GM23338 (cell line): ENCODE measurements around the gene MED19. TPM values are rescaled to one million over a fixed set of nuclear protein-coding genes. Genes with fewer than 3 reads are reported as not detected.

Experiments
- ATAC-seq: fragments of 200-7000 bp; cut with Tn5 transposase; 3 replicates; pipeline ENCODE4 v1.9.1; 2020
- DNase-seq: peaks from one replicate; pipeline ENCODE4 v3.0.0-alpha.2; 2015; ENCODE audit warnings: low spot score
- H2AFZ ChIP-seq: fragments of 200-600 bp; sonication (generic); 2 replicates; pipeline ENCODE4 v1.8.0; 2016; ENCODE audit warnings: antibody characterized with exemption, mild to moderate bottlenecking, moderate library complexity
- H3F3A ChIP-seq: fragments of 200-600 bp; sonication (generic); replicated peaks from 2 replicates; pipeline ENCODE4 v1.8.0; 2017; ENCODE audit warnings: antibody characterized with exemption, mixed run types, low read depth
- H3K27ac ChIP-seq: fragments of 200-600 bp; sonication (generic); 2 replicates; pipeline ENCODE4 v1.6.1; 2016; ENCODE audit warnings: low read depth
- H3K27me3 ChIP-seq: fragments of 200-600 bp; sonication (generic); 2 replicates; pipeline ENCODE4 v1.8.0; 2016; ENCODE audit warnings: mild to moderate bottlenecking, mixed run types, moderate library complexity; ENCODE audit not compliant: insufficient read depth
- H3K36me3 ChIP-seq: fragments of 200-600 bp; sonication (generic); 2 replicates; pipeline ENCODE4 v1.8.0; 2016; ENCODE audit warnings: mild to moderate bottlenecking; ENCODE audit not compliant: insufficient read depth
- H3K4me1 ChIP-seq: fragments of 200-600 bp; sonication (generic); 2 replicates; pipeline ENCODE4 v1.8.0; 2016; ENCODE audit warnings: mild to moderate bottlenecking, moderate library complexity; ENCODE audit not compliant: insufficient read depth
- H3K4me2 ChIP-seq: fragments of 200-600 bp; sonication (generic); 2 replicates; pipeline ENCODE4 v1.7.1; 2017; ENCODE audit warnings: mixed run types
- H3K4me3 ChIP-seq: fragments of 200-600 bp; sonication (generic); 2 replicates; pipeline ENCODE4 v1.6.1; 2016; ENCODE audit warnings: mixed run types
- H3K79me2 ChIP-seq: fragments of 200-600 bp; sonication (generic); replicated peaks from 2 replicates; pipeline ENCODE4 v1.8.0; 2017; ENCODE audit warnings: mild to moderate bottlenecking; ENCODE audit not compliant: insufficient read depth
- H3K9me2 ChIP-seq: fragments of 200-600 bp; sonication (generic); 2 replicates; pipeline ENCODE4 v1.8.0; 2017; ENCODE audit not compliant: insufficient read depth
- H4K20me1 ChIP-seq: fragments of 200-600 bp; sonication (generic); replicated peaks from 2 replicates; pipeline ENCODE4 v1.8.0; 2017; ENCODE audit warnings: mild to moderate bottlenecking; ENCODE audit not compliant: insufficient read depth
- H3K27ac Mint-ChIP-seq: 2 replicates; pipeline ENCODE4 v1.8.0; 2020; ENCODE audit warnings: inconsistent platforms, mild to moderate bottlenecking, moderate library complexity, mixed read lengths
- H3K27me3 Mint-ChIP-seq: 3 replicates; pipeline ENCODE4 v1.8.0; 2022; ENCODE audit warnings: low read depth, mild to moderate bottlenecking, moderate library complexity, mixed read lengths, inconsistent platforms; ENCODE audit not compliant: insufficient read depth, poor library complexity
- H3K36me3 Mint-ChIP-seq: 3 replicates; pipeline ENCODE4 v1.8.0; 2021; ENCODE audit warnings: low read depth, mild to moderate bottlenecking, inconsistent platforms, moderate library complexity, mixed read lengths
- H3K4me1 Mint-ChIP-seq: 3 replicates; pipeline ENCODE4 v1.8.0; 2020; ENCODE audit warnings: mild to moderate bottlenecking, inconsistent platforms, mixed read lengths
- H3K4me3 Mint-ChIP-seq: 3 replicates; pipeline ENCODE4 v1.8.0; 2021; ENCODE audit warnings: moderate library complexity, mild to moderate bottlenecking, inconsistent platforms, mixed read lengths
- H3K9me3 Mint-ChIP-seq: 3 replicates; pipeline ENCODE4 v1.8.0; 2020; ENCODE audit warnings: moderate library complexity, mild to moderate bottlenecking, inconsistent platforms, mixed read lengths
- CREB1 ChIP-seq: fragments of 250-450 bp; sonication (Bioruptor Pico); IDR thresholded peaks from 2 replicates; pipeline ENCODE4 v1.5.0; 2020; ENCODE audit warnings: low read depth, mild to moderate bottlenecking, moderate library complexity
- NANOG ChIP-seq: IDR thresholded peaks from 2 replicates; pipeline ENCODE4 v1.6.1; 2016; ENCODE audit warnings: antibody characterized with exemption, borderline replicate concordance
- POLR2AphosphoS5 ChIP-seq: IDR thresholded peaks from 2 replicates; pipeline ENCODE4 v1.6.1; 2016; ENCODE audit warnings: antibody characterized with exemption, low read depth
- STAT1 ChIP-seq: IDR thresholded peaks from one replicate; pipeline ENCODE4 v1.6.1; 2016; ENCODE audit warnings: antibody characterized with exemption; ENCODE audit not compliant: unreplicated experiment
- polyA plus RNA-seq: library from polyadenylated mRNA; unstranded; fragments of >200 nt; fragmentation: Nextera tagmentation; extraction: Ambion mirVana; gene quantifications from 2 replicates; pipeline ENCODE4 v1.2.1, GENCODE V29; 2016
- total RNA-seq: library from RNA; depleted of rRNA; stranded (reverse); fragments of >200 nt; shearing (Covaris generic); gene quantifications from 2 replicates; pipeline ENCODE4 v1.2.3, GENCODE V29; 2014
- TF ChIP-seq, protein P1 (sequence below): IDR thresholded peaks from 2 replicates; pipeline ENCODE4 v1.6.1; 2016; ENCODE audit warnings: antibody characterized with exemption
- TF ChIP-seq, protein P2 (sequence below): IDR thresholded peaks from one replicate; pipeline ENCODE4 v1.6.1; 2018; ENCODE audit warnings: antibody characterized with exemption; ENCODE audit not compliant: unreplicated experiment
- TF ChIP-seq, protein P3 (sequence below): fragments of 250-450 bp; sonication (Bioruptor Pico); IDR thresholded peaks from 2 replicates; pipeline ENCODE4 v1.5.0; 2020; ENCODE audit warnings: mild to moderate bottlenecking, moderate library complexity

Gene MED19
- total and polyA plus RNA-seq, 2 experiments from 2014 or later = 17.7 to 64.9 TPM

- Histone ChIP-seq H3K27ac (peak within 1 kb of the TSS; percentile 57), H3K36me3 (no peaks in the 10 kb centered on the region), H3F3A (peaks cover 4% of the 10 kb centered on the region; the same call in 1 of the 2 replicates), H3K4me2 (peak within 1 kb of the TSS; percentile 97), H2AFZ (no peak within 1 kb of the TSS), H3K27me3 (no peaks in the 10 kb centered on the region), H3K79me2 (peaks cover 55% of the 10 kb centered on the region), H4K20me1 (peaks cover 12% of the 10 kb centered on the region; the same call in 1 of the 2 replicates), H3K4me3 (peak within 1 kb of the TSS; percentile 77), H3K9me2 (no peaks in the 10 kb centered on the region), H3K4me1 (peaks cover 8% of the 10 kb centered on the region; the same call in 1 of the 2 replicates)
- Mint-ChIP-seq H3K9me3 (peaks cover 8% of the 10 kb centered on the region), H3K4me3 (peak within 1 kb of the TSS; percentile 99), H3K36me3 (peaks cover 36% of the 10 kb centered on the region), H3K27me3 (peaks cover 6% of the 10 kb centered on the region), H3K27ac (peak within 1 kb of the TSS; percentile 99), H3K4me1 (peaks cover 16% of the 10 kb centered on the region)
- ATAC-seq (peak; percentile 89), DNase-seq (peak; percentile 98)
- peak; percentile 61 for TF ChIP-seq POLR2AphosphoS5
- peak; percentile 91 for TF ChIP-seq CREB1 (CRISPR knock-in tag)
- TF ChIP-seq, protein P1, sequence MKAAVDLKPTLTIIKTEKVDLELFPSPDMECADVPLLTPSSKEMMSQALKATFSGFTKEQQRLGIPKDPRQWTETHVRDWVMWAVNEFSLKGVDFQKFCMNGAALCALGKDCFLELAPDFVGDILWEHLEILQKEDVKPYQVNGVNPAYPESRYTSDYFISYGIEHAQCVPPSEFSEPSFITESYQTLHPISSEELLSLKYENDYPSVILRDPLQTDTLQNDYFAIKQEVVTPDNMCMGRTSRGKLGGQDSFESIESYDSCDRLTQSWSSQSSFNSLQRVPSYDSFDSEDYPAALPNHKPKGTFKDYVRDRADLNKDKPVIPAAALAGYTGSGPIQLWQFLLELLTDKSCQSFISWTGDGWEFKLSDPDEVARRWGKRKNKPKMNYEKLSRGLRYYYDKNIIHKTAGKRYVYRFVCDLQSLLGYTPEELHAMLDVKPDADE = peak; percentile 73
- TF ChIP-seq, protein P2, sequence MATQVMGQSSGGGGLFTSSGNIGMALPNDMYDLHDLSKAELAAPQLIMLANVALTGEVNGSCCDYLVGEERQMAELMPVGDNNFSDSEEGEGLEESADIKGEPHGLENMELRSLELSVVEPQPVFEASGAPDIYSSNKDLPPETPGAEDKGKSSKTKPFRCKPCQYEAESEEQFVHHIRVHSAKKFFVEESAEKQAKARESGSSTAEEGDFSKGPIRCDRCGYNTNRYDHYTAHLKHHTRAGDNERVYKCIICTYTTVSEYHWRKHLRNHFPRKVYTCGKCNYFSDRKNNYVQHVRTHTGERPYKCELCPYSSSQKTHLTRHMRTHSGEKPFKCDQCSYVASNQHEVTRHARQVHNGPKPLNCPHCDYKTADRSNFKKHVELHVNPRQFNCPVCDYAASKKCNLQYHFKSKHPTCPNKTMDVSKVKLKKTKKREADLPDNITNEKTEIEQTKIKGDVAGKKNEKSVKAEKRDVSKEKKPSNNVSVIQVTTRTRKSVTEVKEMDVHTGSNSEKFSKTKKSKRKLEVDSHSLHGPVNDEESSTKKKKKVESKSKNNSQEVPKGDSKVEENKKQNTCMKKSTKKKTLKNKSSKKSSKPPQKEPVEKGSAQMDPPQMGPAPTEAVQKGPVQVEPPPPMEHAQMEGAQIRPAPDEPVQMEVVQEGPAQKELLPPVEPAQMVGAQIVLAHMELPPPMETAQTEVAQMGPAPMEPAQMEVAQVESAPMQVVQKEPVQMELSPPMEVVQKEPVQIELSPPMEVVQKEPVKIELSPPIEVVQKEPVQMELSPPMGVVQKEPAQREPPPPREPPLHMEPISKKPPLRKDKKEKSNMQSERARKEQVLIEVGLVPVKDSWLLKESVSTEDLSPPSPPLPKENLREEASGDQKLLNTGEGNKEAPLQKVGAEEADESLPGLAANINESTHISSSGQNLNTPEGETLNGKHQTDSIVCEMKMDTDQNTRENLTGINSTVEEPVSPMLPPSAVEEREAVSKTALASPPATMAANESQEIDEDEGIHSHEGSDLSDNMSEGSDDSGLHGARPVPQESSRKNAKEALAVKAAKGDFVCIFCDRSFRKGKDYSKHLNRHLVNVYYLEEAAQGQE = no peak
- TF ChIP-seq NANOG = no peak
These were observed 488 bp upstream of the MED19 start, which contains the start of gene TMX2 for GRCh38 chr11:57712256-57713150. TSS of gene TMX2 (plus strand) at chr11:57712593. CDS start at chr11:57712619, 26 bp downstream.

DNA sequence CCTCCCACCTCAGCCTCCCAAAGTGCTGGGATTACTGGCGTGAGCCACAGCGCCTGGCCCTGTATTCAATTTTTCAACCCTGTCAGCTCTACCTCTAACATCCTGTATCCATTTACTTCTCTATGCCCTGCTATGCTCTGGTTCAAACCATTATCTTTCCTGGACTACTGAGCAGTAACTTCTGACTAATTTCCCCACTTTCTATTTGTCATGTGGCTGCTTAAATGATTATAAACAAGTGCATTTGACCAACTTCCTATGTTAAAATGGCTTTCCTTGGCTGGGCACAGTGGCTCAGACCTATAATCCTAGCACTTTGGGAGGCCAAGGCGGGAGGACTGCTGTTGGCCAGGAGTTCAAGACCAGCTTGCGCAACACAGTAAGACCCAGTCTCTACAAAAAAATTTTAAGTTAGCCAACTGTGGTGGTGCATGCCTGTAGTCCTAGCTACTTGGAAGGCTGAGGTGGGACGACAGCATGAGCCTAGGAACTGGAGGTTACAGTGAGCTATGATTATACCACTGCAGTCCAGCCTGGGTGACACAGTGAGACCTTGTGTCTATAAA is 2.1 kb downstream of the MED19 start:
- Mint-ChIP-seq H3K27ac (no peak overlapping the region), H3K9me3 (peaks cover 3% of the 10 kb centered on the region; the same call in 1 of the 3 replicates), H3K4me3 (no peak overlapping the region), H3K36me3 (peaks cover 22% of the 10 kb centered on the region), H3K4me1 (peaks cover 16% of the 10 kb centered on the region), H3K27me3 (peaks cover 6% of the 10 kb centered on the region)
- Histone ChIP-seq H3K27me3 (no peaks in the 10 kb centered on the region), H2AFZ (no peak overlapping the region), H3K79me2 (peaks cover 56% of the 10 kb centered on the region), H3K4me2 (no peak overlapping the region), H3K36me3 (0 out of 2 replicates have a peak, but pooled peaks cover under 1% of the 10 kb centered on the region), H4K20me1 (peaks cover 15% of the 10 kb centered on the region), H3K4me1 (peaks cover 8% of the 10 kb centered on the region; the same call in 1 of the 2 replicates), H3F3A (peaks cover 4% of the 10 kb centered on the region; the same call in 1 of the 2 replicates), H3K27ac (no peak overlapping the region), H3K9me2 (no peaks in the 10 kb centered on the region), H3K4me3 (no peak overlapping the region)
- ATAC-seq (no peak), DNase-seq (no peak)
- TF ChIP-seq STAT1 = no peak
- TF ChIP-seq, protein P3, sequence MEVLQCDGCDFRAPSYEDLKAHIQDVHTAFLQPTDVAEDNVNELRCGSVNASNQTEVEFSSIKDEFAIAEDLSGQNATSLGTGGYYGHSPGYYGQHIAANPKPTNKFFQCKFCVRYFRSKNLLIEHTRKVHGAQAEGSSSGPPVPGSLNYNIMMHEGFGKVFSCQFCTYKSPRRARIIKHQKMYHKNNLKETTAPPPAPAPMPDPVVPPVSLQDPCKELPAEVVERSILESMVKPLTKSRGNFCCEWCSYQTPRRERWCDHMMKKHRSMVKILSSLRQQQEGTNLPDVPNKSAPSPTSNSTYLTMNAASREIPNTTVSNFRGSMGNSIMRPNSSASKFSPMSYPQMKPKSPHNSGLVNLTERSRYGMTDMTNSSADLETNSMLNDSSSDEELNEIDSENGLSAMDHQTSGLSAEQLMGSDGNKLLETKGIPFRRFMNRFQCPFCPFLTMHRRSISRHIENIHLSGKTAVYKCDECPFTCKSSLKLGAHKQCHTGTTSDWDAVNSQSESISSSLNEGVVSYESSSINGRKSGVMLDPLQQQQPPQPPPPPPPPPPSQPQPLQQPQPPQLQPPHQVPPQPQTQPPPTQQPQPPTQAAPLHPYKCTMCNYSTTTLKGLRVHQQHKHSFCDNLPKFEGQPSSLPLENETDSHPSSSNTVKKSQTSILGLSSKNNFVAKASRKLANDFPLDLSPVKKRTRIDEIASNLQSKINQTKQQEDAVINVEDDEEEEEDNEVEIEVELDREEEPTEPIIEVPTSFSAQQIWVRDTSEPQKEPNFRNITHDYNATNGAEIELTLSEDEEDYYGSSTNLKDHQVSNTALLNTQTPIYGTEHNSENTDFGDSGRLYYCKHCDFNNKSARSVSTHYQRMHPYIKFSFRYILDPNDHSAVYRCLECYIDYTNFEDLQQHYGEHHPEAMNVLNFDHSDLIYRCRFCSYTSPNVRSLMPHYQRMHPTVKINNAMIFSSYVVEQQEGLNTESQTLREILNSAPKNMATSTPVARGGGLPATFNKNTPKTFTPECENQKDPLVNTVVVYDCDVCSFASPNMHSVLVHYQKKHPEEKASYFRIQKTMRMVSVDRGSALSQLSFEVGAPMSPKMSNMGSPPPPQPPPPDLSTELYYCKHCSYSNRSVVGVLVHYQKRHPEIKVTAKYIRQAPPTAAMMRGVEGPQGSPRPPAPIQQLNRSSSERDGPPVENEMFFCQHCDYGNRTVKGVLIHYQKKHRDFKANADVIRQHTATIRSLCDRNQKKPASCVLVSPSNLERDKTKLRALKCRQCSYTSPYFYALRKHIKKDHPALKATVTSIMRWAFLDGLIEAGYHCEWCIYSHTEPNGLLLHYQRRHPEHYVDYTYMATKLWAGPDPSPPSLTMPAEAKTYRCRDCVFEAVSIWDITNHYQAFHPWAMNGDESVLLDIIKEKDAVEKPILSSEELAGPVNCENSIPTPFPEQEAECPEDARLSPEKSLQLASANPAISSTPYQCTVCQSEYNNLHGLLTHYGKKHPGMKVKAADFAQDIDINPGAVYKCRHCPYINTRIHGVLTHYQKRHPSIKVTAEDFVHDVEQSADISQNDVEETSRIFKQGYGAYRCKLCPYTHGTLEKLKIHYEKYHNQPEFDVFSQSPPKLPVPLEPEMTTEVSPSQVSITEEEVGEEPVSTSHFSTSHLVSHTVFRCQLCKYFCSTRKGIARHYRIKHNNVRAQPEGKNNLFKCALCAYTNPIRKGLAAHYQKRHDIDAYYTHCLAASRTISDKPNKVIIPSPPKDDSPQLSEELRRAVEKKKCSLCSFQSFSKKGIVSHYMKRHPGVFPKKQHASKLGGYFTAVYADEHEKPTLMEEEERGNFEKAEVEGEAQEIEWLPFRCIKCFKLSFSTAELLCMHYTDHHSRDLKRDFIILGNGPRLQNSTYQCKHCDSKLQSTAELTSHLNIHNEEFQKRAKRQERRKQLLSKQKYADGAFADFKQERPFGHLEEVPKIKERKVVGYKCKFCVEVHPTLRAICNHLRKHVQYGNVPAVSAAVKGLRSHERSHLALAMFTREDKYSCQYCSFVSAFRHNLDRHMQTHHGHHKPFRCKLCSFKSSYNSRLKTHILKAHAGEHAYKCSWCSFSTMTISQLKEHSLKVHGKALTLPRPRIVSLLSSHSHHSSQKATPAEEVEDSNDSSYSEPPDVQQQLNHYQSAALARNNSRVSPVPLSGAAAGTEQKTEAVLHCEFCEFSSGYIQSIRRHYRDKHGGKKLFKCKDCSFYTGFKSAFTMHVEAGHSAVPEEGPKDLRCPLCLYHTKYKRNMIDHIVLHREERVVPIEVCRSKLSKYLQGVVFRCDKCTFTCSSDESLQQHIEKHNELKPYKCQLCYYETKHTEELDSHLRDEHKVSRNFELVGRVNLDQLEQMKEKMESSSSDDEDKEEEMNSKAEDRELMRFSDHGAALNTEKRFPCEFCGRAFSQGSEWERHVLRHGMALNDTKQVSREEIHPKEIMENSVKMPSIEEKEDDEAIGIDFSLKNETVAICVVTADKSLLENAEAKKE (CRISPR knock-in tag) = no peak
